BJ (cell line): ENCODE results near the gene PCA3. TPM values are rescaled to one million over a fixed set of nuclear protein-coding genes. Genes with fewer than 3 reads are reported as not detected.

Source experiments
- CTCF ChIA-PET: fragments of 350-600 bp; formaldehyde crosslinking; extraction: SDS; loops from one replicate; lab custom pipeline; 2021; ENCODE audit warnings: antibody characterized with exemption, inconsistent platforms; lab: Yijun Ruan, JAX
- POLR2A ChIA-PET: fragments of 300-600 bp; sonication (Branson Sonifier 250); formaldehyde crosslinking; extraction: SDS; loops from one replicate; lab custom pipeline; 2021; ENCODE audit warnings: antibody characterized with exemption; lab: Charles Lee
- DNase-seq: peaks from one replicate; pipeline ENCODE4 v3.0.0-alpha.2; 2011; ENCODE audit warnings: low read depth
- H3K27me3 ChIP-seq: 2 replicates; pipeline ENCODE4 v1.6.0; 2011; ENCODE audit warnings: low read length; ENCODE audit not compliant: control insufficient read depth, insufficient read depth
- H3K36me3 ChIP-seq: 2 replicates; pipeline ENCODE4 v1.5.1; 2011; ENCODE audit warnings: low read length; ENCODE audit not compliant: control insufficient read depth, insufficient read depth
- H3K4me3 ChIP-seq: 2 replicates; pipeline ENCODE4 v1.5.1; 2011; ENCODE audit warnings: low read depth, mild to moderate bottlenecking, control low read depth, low read length
- CTCF ChIP-seq: IDR thresholded peaks from 2 replicates; pipeline ENCODE4 v1.5.1; 2011; ENCODE audit warnings: low read depth, mild to moderate bottlenecking, control low read depth, inconsistent platforms, low read length, moderate library complexity; ENCODE audit not compliant: insufficient read depth
- polyA plus RNA-seq: library from polyadenylated mRNA; depleted of rRNA; stranded (reverse); fragments of >200 nt; gene quantifications from 2 replicates; pipeline ENCODE4 v1.2.3, GENCODE V29; 2011

PCA3 gene
- polyA plus RNA-seq, 1 experiment: not detected

DNA sequence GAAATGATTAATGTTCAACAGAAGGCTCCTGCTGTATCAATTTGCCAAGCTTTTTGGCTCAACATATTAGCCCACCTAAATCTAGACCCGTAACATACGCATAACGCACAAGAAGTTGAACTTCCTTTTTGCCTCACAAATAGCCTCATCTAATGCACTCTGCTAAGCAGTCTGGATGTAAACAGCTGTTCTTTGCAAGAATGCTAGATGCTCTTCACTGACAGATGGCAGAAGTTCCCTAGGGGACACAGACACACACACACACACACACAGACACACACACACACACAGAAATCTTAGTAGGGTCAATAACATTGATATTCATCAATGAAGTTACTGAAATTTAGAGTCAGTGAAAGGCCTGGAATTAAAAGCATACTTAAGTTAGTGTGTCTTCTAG lies 13.2 kb upstream of the PCA3 start:
- Histone ChIP-seq H3K4me3 (no peak overlapping the region), H3K36me3 (no peaks in the 10 kb centered on the region), H3K27me3 (no peaks in the 10 kb centered on the region)
- no peak for TF ChIP-seq CTCF
- CTCF ChIA-PET: no interaction called here
- no peak for DNase-seq
- POLR2A ChIA-PET: no interaction called here

DNA sequence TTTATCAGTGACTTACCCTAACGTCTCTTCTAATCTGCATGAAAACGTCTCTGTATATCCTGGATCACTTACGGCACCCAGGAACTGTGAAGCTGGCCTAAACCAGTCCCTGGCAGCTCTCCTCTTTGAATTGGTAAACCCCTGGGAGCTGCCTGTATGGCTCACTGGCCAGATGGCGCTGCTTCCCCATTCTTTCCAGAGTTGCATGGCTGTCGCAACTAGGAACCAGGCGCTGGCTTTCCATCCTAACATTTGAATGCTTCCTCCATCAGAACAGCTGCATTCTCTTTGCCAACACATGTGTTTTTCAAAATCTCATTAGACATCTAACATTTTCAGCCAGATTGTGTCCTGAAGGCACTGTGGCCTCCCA lies 8.0 kb upstream of the PCA3 start:
- no peak for DNase-seq

GRCh38 chr9:76756941-76757673 lies 7.1 kb upstream of the PCA3 start:
- POLR2A ChIA-PET: no interaction called here
- CTCF ChIA-PET: interaction anchor here (2.4 kb wide), 1 partner anchor 240 kb away, joined by 9 read pairs; no protein-coding TSS in a partner anchor
- Histone ChIP-seq H3K4me3 (no peak overlapping the region), H3K27me3 (no peaks in the 10 kb centered on the region), H3K36me3 (no peaks in the 10 kb centered on the region)
- DNase-seq: no peak
- TF ChIP-seq CTCF: no peak

More for the DNA sequence above, 8.0 kb upstream of the PCA3 start:
- Histone ChIP-seq H3K4me3 (no peak overlapping the region), H3K27me3 (no peaks in the 10 kb centered on the region), H3K36me3 (no peaks in the 10 kb centered on the region)
- peak; percentile 29; the same call in 1 of the 2 replicates for TF ChIP-seq CTCF
- CTCF ChIA-PET: interaction anchor here (1.0 to 2.4 kb wide), 2 partner anchors 231 to 240 kb away, joined by 3 to 9 read pairs; no protein-coding TSS in a partner anchor
- POLR2A ChIA-PET: no interaction called here

- no peak for DNase-seq
- CTCF ChIA-PET: interaction anchor here (0.8 kb wide), 1 partner anchor 19 kb away, joined by 5 read pairs; no protein-coding TSS in a partner anchor
These were observed 5.8 kb upstream of the PCA3 start for GRCh38 chr9:76758476-76758875.

More at GRCh38 chr9:76758476-76758875, 5.8 kb upstream of the PCA3 start:
- TF ChIP-seq CTCF: no peak
- Histone ChIP-seq H3K36me3 (no peaks in the 10 kb centered on the region), H3K27me3 (no peaks in the 10 kb centered on the region), H3K4me3 (no peak overlapping the region)
- POLR2A ChIA-PET: no interaction called here
